ENCODE data around the gene NEK4. TPM values are rescaled to one million over a fixed set of nuclear protein-coding genes. Genes with fewer than 3 reads are reported as not detected.
"Not testable (repeated sequence)": the region's sequence is repeated elsewhere in the genome, so short reads cannot be mapped to it uniquely, and the experiment has no call there.

Gene NEK4
- polyA plus RNA-seq, 1 of the 3 experiments (the other 2 are of a cell fraction), result 8.8 TPM

- Histone ChIP-seq H3K9ac (no peak overlapping the region), H2AFZ (ENCODE audit: low read depth) (no peak overlapping the region), H4K20me1 (ENCODE audit: insufficient read depth) (no peaks in the 10 kb centered on the region), H3K27ac (ENCODE audit: low read depth in 2 of 2, low read length in 1 of 2) (no peak overlapping the region), H3F3A (replicated peaks; ENCODE audit: insufficient read depth) (peaks cover 5% of the 10 kb centered on the region), H3K4me2 (no peak overlapping the region), H3K9me2 (no peaks in the 10 kb centered on the region), H3K9me3 (no peaks in the 10 kb centered on the region), H3K4me1 (ENCODE audit: control insufficient read depth in 1 of 2, insufficient read depth in 2 of 2, low read depth in 1 of 2, low read length in 1 of 2) (no peaks in the 10 kb centered on the region; a peak in 1 of 4 replicates), H3K36me3 (replicated peaks in 1 of 2; ENCODE audit: control insufficient read depth in 1 of 2, insufficient read depth in 2 of 2, low read length in 1 of 2) (peaks cover 50 to 51% of the 10 kb centered on the region in 2 experiments), H3K79me2 (ENCODE audit: insufficient read depth) (peaks cover 91% of the 10 kb centered on the region), H3K27me3 (ENCODE audit: insufficient read depth) (no peaks in the 10 kb centered on the region), H3K4me3 (ENCODE audit: low read depth in 2 of 2, low read length in 1 of 2) (no peak overlapping the region)
- DNase-seq, result no peak
- ChIA-PET CTCF (interaction anchor here (2.0 kb wide), 1 partner anchor 207 kb away, joined by 6 read pairs; no protein-coding TSS in a partner anchor), POLR2A (no interaction called here)
- 96% methylated on average over 3 of the region's 3 CpGs for WGBS (ENCODE audit: low lambda C conversion rate)
- TF ChIP-seq FOXJ3 (CRISPR knock-in tag; IDR thresholded peaks at IDR 0.05), result no peak
Observed at GRCh38 chr3:52679199-52679538, 91.6 kb downstream of the NEK4 start.

GRCh38 chr3:52678265-52679198 lies 92.2 kb downstream of the NEK4 start:
- Histone ChIP-seq H3K9me3 (no peaks in the 10 kb centered on the region), H3K4me2 (no peak overlapping the region), H3K9ac (no peak overlapping the region), H3K36me3 (replicated peaks in 1 of 2; ENCODE audit: control insufficient read depth in 1 of 2, insufficient read depth in 2 of 2, low read length in 1 of 2) (peaks cover 50 to 57% of the 10 kb centered on the region in 2 experiments), H3K27me3 (ENCODE audit: insufficient read depth) (no peaks in the 10 kb centered on the region), H3K27ac (ENCODE audit: low read depth in 2 of 2, low read length in 1 of 2) (no peak overlapping the region), H2AFZ (ENCODE audit: low read depth) (no peak overlapping the region), H3K4me3 (ENCODE audit: low read depth in 2 of 2, low read length in 1 of 2) (no peak overlapping the region), H4K20me1 (ENCODE audit: insufficient read depth) (no peaks in the 10 kb centered on the region), H3K79me2 (ENCODE audit: insufficient read depth) (peaks cover 90% of the 10 kb centered on the region), H3K4me1 (ENCODE audit: control insufficient read depth in 1 of 2, insufficient read depth in 2 of 2, low read depth in 1 of 2, low read length in 1 of 2) (no peaks in the 10 kb centered on the region; a peak in 1 of 4 replicates), H3F3A (replicated peaks; ENCODE audit: insufficient read depth) (peaks cover 5% of the 10 kb centered on the region), H3K9me2 (no peaks in the 10 kb centered on the region)
- TF ChIP-seq SIN3A (IDR thresholded peaks at IDR 0.05; ENCODE audit: borderline replicate concordance, low read depth, low read length), result no peak
- TF ChIP-seq NFIC (IDR thresholded peaks at IDR 0.05; ENCODE audit: borderline replicate concordance), result no peak
- no peak for TF ChIP-seq ZBTB33 (IDR thresholded peaks at IDR 0.05; ENCODE audit: borderline replicate concordance, low read depth)
- TF ChIP-seq MXI1 (IDR thresholded peaks at IDR 0.05; ENCODE audit: low read depth, low read length), result no peak
- no peak for TF ChIP-seq TEAD4 (IDR thresholded peaks at IDR 0.05; ENCODE audit: borderline replicate concordance, insufficient read depth)
- no peak for TF ChIP-seq NRF1 (IDR thresholded peaks at IDR 0.05; ENCODE audit: low read depth, low read length)
- TF ChIP-seq IRF3 (IDR thresholded peaks at IDR 0.05; ENCODE audit: low read depth, low read length), result no peak
- no peak for TF ChIP-seq EZH2phosphoT487 (IDR thresholded peaks at IDR 0.05; ENCODE audit: borderline replicate concordance, low read depth)
- no peak for TF ChIP-seq PBX3 (IDR thresholded peaks at IDR 0.05)
- no peak for TF ChIP-seq TCF12 (IDR thresholded peaks at IDR 0.05)
- no peak for TF ChIP-seq GABPA (IDR thresholded peaks at IDR 0.05; ENCODE audit: low read depth)
- TF ChIP-seq RAD21 (IDR thresholded peaks at IDR 0.05; ENCODE audit: low read length), result no peak
- TF ChIP-seq MEF2A (IDR thresholded peaks at IDR 0.05; ENCODE audit: borderline replicate concordance, low read depth), result no peak
- no peak for TF ChIP-seq CTCF (IDR thresholded peaks at IDR 0.05)
- ChIA-PET CTCF (interaction anchor here (2.0 kb wide), 1 partner anchor 206 kb away, joined by 6 read pairs; no protein-coding TSS in a partner anchor), POLR2A (interaction anchor here (0.7 kb wide), 1 partner anchor 24 kb away, joined by 3 read pairs; no protein-coding TSS in a partner anchor)
- DNase-seq, result no peak
- 96% methylated on average over 6 of the region's 6 CpGs for WGBS (ENCODE audit: low lambda C conversion rate)

- H3K9me3 ChIP-seq; H3K27ac ChIP-seq (ENCODE audit: low read depth in 2 of 2, low read length in 1 of 2); POLR2A ChIA-PET; H3K27me3 ChIP-seq (ENCODE audit: insufficient read depth); CTCF ChIA-PET; H4K20me1 ChIP-seq (ENCODE audit: insufficient read depth); H3K4me2 ChIP-seq; H2AFZ ChIP-seq (ENCODE audit: low read depth); DNase-seq; H3K9ac ChIP-seq; H3K4me3 ChIP-seq (ENCODE audit: low read depth in 2 of 2, low read length in 1 of 2); H3K4me1 ChIP-seq (ENCODE audit: control insufficient read depth in 1 of 2, insufficient read depth in 2 of 2, low read depth in 1 of 2, low read length in 1 of 2); H3K9me2 ChIP-seq: not testable (repeated sequence)
- Histone ChIP-seq H3K79me2 (ENCODE audit: insufficient read depth) (peaks cover 73% of the 10 kb centered on the region), H3K36me3 (replicated peaks in 1 of 2; ENCODE audit: control insufficient read depth in 1 of 2, insufficient read depth in 2 of 2, low read length in 1 of 2) (peaks cover 51 to 61% of the 10 kb centered on the region in 2 experiments), H3F3A (replicated peaks; ENCODE audit: insufficient read depth) (peaks cover 19% of the 10 kb centered on the region)
- 92% methylated on average over 3 of the region's 3 CpGs for WGBS (ENCODE audit: low lambda C conversion rate)
Observed at GRCh38 chr3:52676201-52676600, 94.5 kb downstream of the NEK4 start.
